ENCODE results near the gene DSCAML1.
"Not testable (repeated sequence)": the region's sequence is repeated elsewhere in the genome, so short reads cannot be mapped to it uniquely, and the experiment has no call there.

DNA sequence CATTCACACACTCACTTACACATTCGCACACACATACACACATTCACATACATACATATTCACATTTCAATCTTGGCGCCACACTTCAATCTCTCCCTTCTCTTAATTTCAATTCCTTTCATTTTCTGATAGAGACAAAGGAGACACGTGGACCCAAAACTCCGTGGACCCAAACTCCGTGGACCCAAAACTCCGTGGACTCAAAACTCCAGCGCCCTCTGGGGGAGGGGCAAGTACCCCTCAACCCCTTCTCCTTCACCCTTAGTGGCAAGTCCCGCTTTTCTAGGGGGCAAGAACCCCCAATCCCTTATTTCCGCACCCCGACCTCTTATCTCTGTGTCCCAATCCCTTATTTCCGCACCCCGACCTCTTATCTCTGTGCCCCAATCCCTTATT is 13.0 kb upstream of the DSCAML1 start:
- TF ChIP-seq CTCF (IDR thresholded peaks at IDR 0.05; ENCODE audit: low read depth, low read length); EZH2phosphoT487 (IDR thresholded peaks at IDR 0.05; ENCODE audit: low read depth): not testable (repeated sequence)
